ENCODE measurements around the gene TLL2. TPM values are rescaled to one million over a fixed set of nuclear protein-coding genes. Genes with fewer than 3 reads are reported as not detected.

TLL2 gene
- total and polyA plus RNA-seq, 2 experiments from 2014 or later = 2.6 to 3.0 TPM

GRCh38 chr10:96465599-96465998, 48.1 kb downstream of the TLL2 start:
- H3K4me3 ChIP-seq = no peak overlapping the region
- no peak overlapping the region for H3K27ac Mint-ChIP-seq
- DNase-seq (ENCODE audit: low spot score) (no peak), ATAC-seq (no peak)
- no peaks in the 10 kb centered on the region for H3K79me2 ChIP-seq (replicated peaks; ENCODE audit: insufficient read depth)
- H3K4me1 ChIP-seq (ENCODE audit: insufficient read depth) = peaks cover 13% of the 10 kb centered on the region; the same call in 1 of the 2 replicates
- no peaks in the 10 kb centered on the region for H3K27me3 ChIP-seq (ENCODE audit: insufficient read depth)
- no peaks in the 10 kb centered on the region for H4K20me1 ChIP-seq (replicated peaks; ENCODE audit: insufficient read depth)
- peaks cover 15% of the 10 kb centered on the region for H3K36me3 Mint-ChIP-seq (ENCODE audit: low read depth)
- no peak overlapping the region for H3K4me2 ChIP-seq
- peaks cover 5% of the 10 kb centered on the region for H3K27me3 Mint-ChIP-seq (ENCODE audit: insufficient read depth, low read depth, poor library complexity)
- TF ChIP-seq ZNF331 (CRISPR knock-in tag; IDR thresholded peaks at IDR 0.05; ENCODE audit: low read depth) (no peak), ETS1 (IDR thresholded peaks at IDR 0.05) (no peak), EZH2phosphoT487 (IDR thresholded peaks at IDR 0.05; ENCODE audit: unreplicated experiment) (no peak), JUNB (IDR thresholded peaks at IDR 0.05; ENCODE audit: unreplicated experiment) (no peak), ZNF114 (CRISPR knock-in tag; IDR thresholded peaks at IDR 0.05) (no peak), ZNF462 (CRISPR knock-in tag; IDR thresholded peaks at IDR 0.05) (no peak), NANOG (IDR thresholded peaks at IDR 0.05; ENCODE audit: borderline replicate concordance) (no peak)
- H3K4me1 Mint-ChIP-seq = peaks cover 25% of the 10 kb centered on the region
- no peak overlapping the region for H3K27ac ChIP-seq (ENCODE audit: low read depth)
- H3K36me3 ChIP-seq (ENCODE audit: insufficient read depth) = no peaks in the 10 kb centered on the region
- H2AFZ ChIP-seq = no peak overlapping the region
- H3F3A ChIP-seq (replicated peaks; ENCODE audit: low read depth) = no peaks in the 10 kb centered on the region
- no peaks in the 10 kb centered on the region for H3K9me2 ChIP-seq (ENCODE audit: insufficient read depth)
- H3K9me3 Mint-ChIP-seq = peaks cover 14% of the 10 kb centered on the region
- no peak overlapping the region for H3K4me3 Mint-ChIP-seq
